HepG2 (cell line): ENCODE results near the gene TAF5. TPM values are rescaled to one million over a fixed set of nuclear protein-coding genes. Genes with fewer than 3 reads are reported as not detected.
A peak's percentile ranks its signal among the peaks of the same experiment; 100 is the strongest.

ENCODE experiments used
- ARID5B ChIP-seq: IDR thresholded peaks from 2 replicates; pipeline ENCODE4 v1.4.0; 2020; ENCODE audit warnings: mild to moderate bottlenecking, missing genetic modification reagents
- GABPB1 ChIP-seq: IDR thresholded peaks from 2 replicates; pipeline ENCODE4 v1.6.1; 2016; ENCODE audit warnings: mild to moderate bottlenecking, missing genetic modification reagents, moderate library complexity, missing compliant biosample characterization
- MTA1 ChIP-seq: sonication (generic); formaldehyde crosslinking; IDR thresholded peaks from 2 replicates; pipeline ENCODE4 v1.4.0; 2020; ENCODE audit warnings: missing genetic modification reagents, mild to moderate bottlenecking, borderline replicate concordance
- NFYC ChIP-seq: IDR thresholded peaks from 2 replicates; pipeline ENCODE4 v1.6.1; 2016; ENCODE audit warnings: missing genetic modification reagents, missing compliant biosample characterization
- PHF5A ChIP-seq: IDR thresholded peaks from one replicate; pipeline ENCODE4 v1.6.1; 2018; ENCODE audit warnings: low read depth, missing genetic modification reagents; ENCODE audit not compliant: unreplicated experiment
- SSRP1 ChIP-seq: IDR thresholded peaks from 2 replicates; pipeline ENCODE4 v1.6.1; 2016; ENCODE audit warnings: control low read depth
- THAP8 ChIP-seq: sonication (generic); formaldehyde crosslinking; IDR thresholded peaks from 2 replicates; pipeline ENCODE4 v1.5.1; 2020; ENCODE audit warnings: missing genetic modification reagents, mild to moderate bottlenecking, borderline replicate concordance
- ZMAT5 ChIP-seq: sonication (generic); formaldehyde crosslinking; IDR thresholded peaks from 2 replicates; pipeline ENCODE4 v1.5.0; 2020; ENCODE audit warnings: mild to moderate bottlenecking, low read depth, missing genetic modification reagents, borderline replicate concordance
- ZNF10 ChIP-seq: sonication (generic); formaldehyde crosslinking; IDR thresholded peaks from 2 replicates; pipeline ENCODE4 v1.4.0; 2020; ENCODE audit warnings: mild to moderate bottlenecking, low read depth, missing genetic modification reagents, borderline replicate concordance
- ZNF543 ChIP-seq: sonication (generic); formaldehyde crosslinking; IDR thresholded peaks from 2 replicates; pipeline ENCODE4 v1.4.0; 2020; ENCODE audit warnings: mild to moderate bottlenecking, missing genetic modification reagents
- ZNF639 ChIP-seq: conservative IDR thresholded peaks from 2 replicates; pipeline ENCODE4 v1.6.1; 2018; ENCODE audit warnings: missing genetic modification reagents
- ZNF703 ChIP-seq: sonication (generic); formaldehyde crosslinking; IDR thresholded peaks from 2 replicates; pipeline ENCODE4 v1.5.1; 2020; ENCODE audit warnings: missing genetic modification reagents, mild to moderate bottlenecking, moderate library complexity, borderline replicate concordance
- polyA plus RNA-seq, 8 experiments: library from polyadenylated mRNA; depleted of rRNA in 3 of 8; stranded (reverse) in 7 of 8; unstranded in 1 of 8; fragments of >200 nt; fragmentation: Illumina TruSeq in 4 of 8; extraction: Trizol in 4 of 8; gene quantifications; 2 replicates each; pipeline versions ENCODE4 v1.2.1 to v1.2.3, GENCODE V29; 2011 to 2016; ENCODE audit warnings: low read depth in 4 of 8, missing spikeins in 1 of 8, mixed read lengths in 1 of 8; ENCODE audit not compliant: insufficient read depth in 1 of 8
- total RNA-seq, 5 experiments: library from RNA; depleted of rRNA; stranded (reverse); fragments of >200 nt; fragmentation: Illumina TruSeq; extraction: Trizol; gene quantifications; 2 replicates each; pipeline ENCODE4 v1.2.3, GENCODE V29; 2016; ENCODE audit warnings: low read depth in 1 of 5
- TF ChIP-seq, protein P1 (sequence below): sonication (generic); formaldehyde crosslinking; IDR thresholded peaks from 2 replicates; pipeline ENCODE4 v1.5.1; 2020; ENCODE audit warnings: missing genetic modification reagents, mild to moderate bottlenecking, borderline replicate concordance
- TF ChIP-seq, protein P2 (sequence below): sonication (generic); formaldehyde crosslinking; IDR thresholded peaks from 2 replicates; pipeline ENCODE4 v1.5.0; 2020; ENCODE audit warnings: mild to moderate bottlenecking, missing genetic modification reagents

TAF5 gene
- total and polyA plus RNA-seq, 2 of the 13 experiments (the other 11 are each of a cell fraction or from before 2014, with no cell fraction given): 3.8 to 8.7 TPM

- TF ChIP-seq SSRP1 (CRISPR knock-in tag): no peak
- TF ChIP-seq GABPB1 (CRISPR knock-in tag): peak; percentile 84
- peak; percentile 51 for TF ChIP-seq NFYC (CRISPR knock-in tag)
- 0 out of 2 replicates have a peak, but pooled peaks have one; percentile 12 for TF ChIP-seq MTA1 (CRISPR knock-in tag)
- peak; percentile 39; the same call in 1 of the 2 replicates for TF ChIP-seq ZNF639 (CRISPR knock-in tag)
- no peak for TF ChIP-seq ZNF10 (CRISPR knock-in tag)
- TF ChIP-seq ZNF703 (CRISPR knock-in tag): peak; percentile 54; the same call in 1 of the 2 replicates
- no peak for TF ChIP-seq ZNF543 (CRISPR knock-in tag)
- TF ChIP-seq, protein P1, sequence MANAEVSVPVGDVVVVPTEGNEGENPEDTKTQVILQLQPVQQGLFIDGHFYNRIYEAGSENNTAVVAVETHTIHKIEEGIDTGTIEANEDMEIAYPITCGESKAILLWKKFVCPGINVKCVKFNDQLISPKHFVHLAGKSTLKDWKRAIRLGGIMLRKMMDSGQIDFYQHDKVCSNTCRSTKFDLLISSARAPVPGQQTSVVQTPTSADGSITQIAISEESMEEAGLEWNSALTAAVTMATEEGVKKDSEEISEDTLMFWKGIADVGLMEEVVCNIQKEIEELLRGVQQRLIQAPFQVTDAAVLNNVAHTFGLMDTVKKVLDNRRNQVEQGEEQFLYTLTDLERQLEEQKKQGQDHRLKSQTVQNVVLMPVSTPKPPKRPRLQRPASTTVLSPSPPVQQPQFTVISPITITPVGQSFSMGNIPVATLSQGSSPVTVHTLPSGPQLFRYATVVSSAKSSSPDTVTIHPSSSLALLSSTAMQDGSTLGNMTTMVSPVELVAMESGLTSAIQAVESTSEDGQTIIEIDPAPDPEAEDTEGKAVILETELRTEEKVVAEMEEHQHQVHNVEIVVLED (CRISPR knock-in tag): peak; percentile 49; the same call in 1 of the 2 replicates
- peak; percentile 67 for TF ChIP-seq PHF5A
- TF ChIP-seq, protein P2, sequence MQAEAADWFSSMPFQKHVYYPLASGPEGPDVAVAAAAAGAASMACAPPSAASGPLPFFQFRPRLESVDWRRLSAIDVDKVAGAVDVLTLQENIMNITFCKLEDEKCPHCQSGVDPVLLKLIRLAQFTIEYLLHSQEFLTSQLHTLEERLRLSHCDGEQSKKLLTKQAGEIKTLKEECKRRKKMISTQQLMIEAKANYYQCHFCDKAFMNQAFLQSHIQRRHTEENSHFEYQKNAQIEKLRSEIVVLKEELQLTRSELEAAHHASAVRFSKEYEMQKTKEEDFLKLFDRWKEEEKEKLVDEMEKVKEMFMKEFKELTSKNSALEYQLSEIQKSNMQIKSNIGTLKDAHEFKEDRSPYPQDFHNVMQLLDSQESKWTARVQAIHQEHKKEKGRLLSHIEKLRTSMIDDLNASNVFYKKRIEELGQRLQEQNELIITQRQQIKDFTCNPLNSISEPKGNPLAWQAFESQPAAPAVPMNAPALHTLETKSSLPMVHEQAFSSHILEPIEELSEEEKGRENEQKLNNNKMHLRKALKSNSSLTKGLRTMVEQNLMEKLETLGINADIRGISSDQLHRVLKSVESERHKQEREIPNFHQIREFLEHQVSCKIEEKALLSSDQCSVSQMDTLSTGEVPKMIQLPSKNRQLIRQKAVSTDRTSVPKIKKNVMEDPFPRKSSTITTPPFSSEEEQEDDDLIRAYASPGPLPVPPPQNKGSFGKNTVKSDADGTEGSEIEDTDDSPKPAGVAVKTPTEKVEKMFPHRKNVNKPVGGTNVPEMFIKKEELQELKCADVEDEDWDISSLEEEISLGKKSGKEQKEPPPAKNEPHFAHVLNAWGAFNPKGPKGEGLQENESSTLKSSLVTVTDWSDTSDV (CRISPR knock-in tag): peak; percentile 33; the same call in 1 of the 2 replicates
- TF ChIP-seq ARID5B (CRISPR knock-in tag): peak; percentile 50; the same call in 1 of the 2 replicates
- TF ChIP-seq THAP8 (CRISPR knock-in tag): peak; percentile 67; the same call in 1 of the 2 replicates
- no peak for TF ChIP-seq ZMAT5 (CRISPR knock-in tag)
These were observed at the start of gene TAF5 (continued) for GRCh38 chr10:103367782-103368518.
